NB4 (cell line): ENCODE results near the gene ARHGAP26.

Experiments
- DNase-seq: peaks from one replicate; pipeline ENCODE4 v3.0.0; 2010; ENCODE audit warnings: low read depth
- H3K4me3 ChIP-seq: one replicate; pipeline ENCODE4 v1.5.1; 2011; ENCODE audit warnings: mild to moderate bottlenecking, low read depth, low read length, moderate library complexity
- CTCF ChIP-seq: IDR thresholded peaks from one replicate; pipeline ENCODE4 v1.5.1; 2012; ENCODE audit warnings: low read depth, low read length
- MAX ChIP-seq: IDR thresholded peaks from 2 replicates; pipeline ENCODE4 v1.6.1; 2011; ENCODE audit warnings: low read depth, low read length
- MYC ChIP-seq: IDR thresholded peaks from 2 replicates; pipeline ENCODE4 v1.6.1; 2011; ENCODE audit warnings: low read depth, low read length
- POLR2A ChIP-seq: IDR thresholded peaks from 2 replicates; pipeline ENCODE4 v1.6.1; 2011; ENCODE audit warnings: mild to moderate bottlenecking; ENCODE audit not compliant: insufficient read length; ENCODE audit errors: extremely low read depth

The ARHGAP26 gene

GRCh38 chr5:143036146-143036927, 266.2 kb downstream of the ARHGAP26 start:
- no peak for DNase-seq
- no peak for TF ChIP-seq CTCF
- no peak for TF ChIP-seq POLR2A
- no peak for TF ChIP-seq MAX
- TF ChIP-seq MYC, result no peak
- no peak overlapping the region for H3K4me3 ChIP-seq

- H3K4me3 ChIP-seq, result no peak overlapping the region
- TF ChIP-seq CTCF (no peak), MAX (no peak), MYC (no peak), POLR2A (no peak)
- peak; percentile 13 for DNase-seq
Measured at GRCh38 chr5:143037071-143037470, 266.9 kb downstream of the ARHGAP26 start.

- DNase-seq, result no peak
- TF ChIP-seq POLR2A (no peak), MYC (no peak), CTCF (no peak), MAX (no peak)
- H3K4me3 ChIP-seq, result no peak overlapping the region
Measured at GRCh38 chr5:143037708-143038107, 267.5 kb downstream of the ARHGAP26 start.

GRCh38 chr5:143040622-143041021, 270.4 kb downstream of the ARHGAP26 start:
- peak; percentile 37 for DNase-seq
- H3K4me3 ChIP-seq, result no peak overlapping the region
- TF ChIP-seq MYC, result no peak
- no peak for TF ChIP-seq POLR2A
- no peak for TF ChIP-seq CTCF
- TF ChIP-seq MAX, result no peak

- no peak overlapping the region for H3K4me3 ChIP-seq
- TF ChIP-seq MYC (no peak), MAX (no peak), CTCF (no peak), POLR2A (no peak)
- no peak for DNase-seq
Measured at GRCh38 chr5:143041461-143041860, 271.3 kb downstream of the ARHGAP26 start.
